DND-41 (cell line): ENCODE data around the gene USP12.

Experiments used
- ATAC-seq: fragments of 200-7000 bp; cut with Tn5 transposase; 3 replicates; pipeline ENCODE4 v1.9.1; 2021; ENCODE audit warnings: low read depth; ENCODE audit not compliant: insufficient read depth
- DNase-seq: peaks from one replicate; pipeline ENCODE4 v3.0.0-alpha.2; 2020
- H2AFZ ChIP-seq: 2 replicates; pipeline ENCODE4 v1.6.0; 2012; ENCODE audit warnings: low read depth, low read length
- H3K27ac ChIP-seq: 2 replicates; pipeline ENCODE4 v1.5.1; 2012; ENCODE audit warnings: low read length, inconsistent platforms
- H3K27me3 ChIP-seq: fragments of 200-600 bp; sonication (generic); 2 replicates; pipeline ENCODE4 v1.6.0; 2012; ENCODE audit warnings: low read length, mild to moderate bottlenecking, inconsistent platforms; ENCODE audit not compliant: insufficient read depth, poor library complexity
- H3K36me3 ChIP-seq: 2 replicates; pipeline ENCODE4 v1.5.1; 2012; ENCODE audit warnings: low read length, inconsistent platforms; ENCODE audit not compliant: insufficient read depth
- H3K4me1 ChIP-seq: 2 replicates; pipeline ENCODE4 v1.5.1; 2012; ENCODE audit warnings: mild to moderate bottlenecking, low read length; ENCODE audit not compliant: insufficient read depth
- H3K4me2 ChIP-seq: 2 replicates; pipeline ENCODE4 v1.6.0; 2012; ENCODE audit warnings: mild to moderate bottlenecking, moderate library complexity, low read length, inconsistent platforms; ENCODE audit not compliant: insufficient read depth
- H3K4me3 ChIP-seq, 2 experiments: fragments of 200-600 bp in 1 of 2; shearing (Covaris generic) in 1 of 2; 2 replicates each; pipeline ENCODE4 v1.5.1; 2012 to 2016; ENCODE audit warnings: inconsistent platforms in 2 of 2, low read length in 2 of 2, mild to moderate bottlenecking in 2 of 2, low read depth in 1 of 2, moderate library complexity in 1 of 2
- H3K79me2 ChIP-seq: 2 replicates; pipeline ENCODE4 v1.6.0; 2012; ENCODE audit warnings: low read length, inconsistent platforms; ENCODE audit not compliant: insufficient read depth
- H3K9ac ChIP-seq: 2 replicates; pipeline ENCODE4 v1.6.0; 2012; ENCODE audit warnings: low read depth, mild to moderate bottlenecking, inconsistent platforms, low read length, moderate library complexity
- H3K9me3 ChIP-seq: 2 replicates; pipeline ENCODE4 v1.5.1; 2012; ENCODE audit warnings: low read length, moderate library complexity, mild to moderate bottlenecking, inconsistent platforms; ENCODE audit not compliant: insufficient read depth, severe bottlenecking
- H4K20me1 ChIP-seq: 2 replicates; pipeline ENCODE4 v1.6.0; 2012; ENCODE audit warnings: low read length; ENCODE audit not compliant: insufficient read depth
- CTCF ChIP-seq: IDR thresholded peaks from 2 replicates; pipeline ENCODE4 v1.5.1; 2012; ENCODE audit warnings: borderline replicate concordance, low read length, moderate library complexity, mild to moderate bottlenecking; ENCODE audit not compliant: poor library complexity, severe bottlenecking; ENCODE audit errors: extremely low read depth
- EZH2 ChIP-seq: IDR thresholded peaks from 3 replicates; pipeline ENCODE4 v1.6.1; 2012; ENCODE audit warnings: borderline replicate concordance, low read depth, mild to moderate bottlenecking, moderate library complexity, low read length, inconsistent platforms; ENCODE audit not compliant: severe bottlenecking

The USP12 gene

DNA sequence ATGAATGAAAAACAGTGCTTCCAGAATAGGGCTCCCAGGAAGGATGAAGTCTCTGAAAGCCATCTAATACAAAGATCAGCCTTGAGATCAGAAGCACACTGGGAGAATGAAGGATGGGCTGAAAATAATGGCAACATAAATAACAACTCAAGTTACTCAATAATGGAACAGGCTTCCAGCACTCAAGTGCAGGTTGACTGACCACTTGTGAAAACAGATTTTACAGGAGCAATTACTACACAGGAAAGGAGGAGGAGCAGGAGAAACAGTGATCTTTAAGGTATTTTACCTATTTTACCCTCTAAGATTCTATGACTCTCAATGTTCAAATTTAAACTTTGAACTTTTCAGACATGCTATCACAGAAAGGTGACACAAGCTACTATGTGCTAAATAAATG, 106.0 kb downstream of the USP12 start:
- no peaks in the 10 kb centered on the region for H3K27me3 ChIP-seq
- no peaks in the 10 kb centered on the region for H3K4me1 ChIP-seq
- H3K4me3 ChIP-seq = no peak overlapping the region
- no peak overlapping the region for H3K4me2 ChIP-seq
- no peak overlapping the region for H2AFZ ChIP-seq
- no peak overlapping the region for H3K9ac ChIP-seq
- no peak overlapping the region for H3K27ac ChIP-seq
- no peaks in the 10 kb centered on the region for H3K79me2 ChIP-seq
- H4K20me1 ChIP-seq = no peaks in the 10 kb centered on the region
- TF ChIP-seq EZH2 (no peak), CTCF (no peak)
- no peaks in the 10 kb centered on the region for H3K9me3 ChIP-seq
- no peak for DNase-seq
- no peak for ATAC-seq
- H3K36me3 ChIP-seq = peaks cover 13% of the 10 kb centered on the region; the same call in 1 of the 2 replicates

- H2AFZ ChIP-seq = no peak overlapping the region
- ATAC-seq (no peak), DNase-seq (no peak)
- H3K9ac ChIP-seq = no peak overlapping the region
- no peaks in the 10 kb centered on the region for H3K4me1 ChIP-seq
- H3K79me2 ChIP-seq = no peaks in the 10 kb centered on the region
- H3K36me3 ChIP-seq = peaks cover 6% of the 10 kb centered on the region; the same call in 1 of the 2 replicates
- no peak overlapping the region for H3K4me3 ChIP-seq
- H3K27me3 ChIP-seq = no peaks in the 10 kb centered on the region
- no peaks in the 10 kb centered on the region for H4K20me1 ChIP-seq
- no peak overlapping the region for H3K4me2 ChIP-seq
- no peak overlapping the region for H3K27ac ChIP-seq
- TF ChIP-seq CTCF (no peak), EZH2 (no peak)
- H3K9me3 ChIP-seq = no peaks in the 10 kb centered on the region
These were observed 107.2 kb downstream of the USP12 start for GRCh38 chr13:27064252-27064995.

GRCh38 chr13:27057817-27058216, 113.8 kb downstream of the USP12 start:
- no peak overlapping the region for H2AFZ ChIP-seq
- DNase-seq (no peak), ATAC-seq (no peak)
- H3K4me3 ChIP-seq = no peak overlapping the region
- no peak overlapping the region for H3K9ac ChIP-seq
- 0 out of 2 replicates have a peak, but pooled peaks cover 2% of the 10 kb centered on the region for H3K36me3 ChIP-seq
- no peak overlapping the region for H3K27ac ChIP-seq
- TF ChIP-seq CTCF (no peak), EZH2 (no peak)
- H3K9me3 ChIP-seq = no peaks in the 10 kb centered on the region
- no peaks in the 10 kb centered on the region for H3K4me1 ChIP-seq
- H3K27me3 ChIP-seq = no peaks in the 10 kb centered on the region
- H3K4me2 ChIP-seq = no peak overlapping the region
- no peaks in the 10 kb centered on the region for H3K79me2 ChIP-seq
- no peaks in the 10 kb centered on the region for H4K20me1 ChIP-seq

GRCh38 chr13:27055526-27055925, 116.1 kb downstream of the USP12 start:
- DNase-seq (no peak), ATAC-seq (no peak)
- H3K4me3 ChIP-seq = no peak overlapping the region
- no peak overlapping the region for H2AFZ ChIP-seq
- no peak overlapping the region for H3K9ac ChIP-seq
- no peaks in the 10 kb centered on the region for H3K4me1 ChIP-seq
- H3K27ac ChIP-seq = no peak overlapping the region
- no peaks in the 10 kb centered on the region for H3K79me2 ChIP-seq
- H3K9me3 ChIP-seq = no peaks in the 10 kb centered on the region
- no peaks in the 10 kb centered on the region for H4K20me1 ChIP-seq
- no peak overlapping the region for H3K4me2 ChIP-seq
- 0 out of 2 replicates have a peak, but pooled peaks cover 2% of the 10 kb centered on the region for H3K36me3 ChIP-seq
- TF ChIP-seq EZH2 (no peak), CTCF (no peak)
- H3K27me3 ChIP-seq = no peaks in the 10 kb centered on the region
